Activated CD8-positive, alpha-beta memory T cell treated with anti-CD3 and anti-CD28 coated beads for 24 hours (primary cell): Measurements from ENCODE around the gene HOXD9.
A peak's percentile ranks its signal among the peaks of the same experiment; 100 is the strongest.

Experiments
- DNase-seq: peaks from one replicate; pipeline ENCODE4 v3.0.0-alpha.2; 2020

Gene HOXD9

DNA sequence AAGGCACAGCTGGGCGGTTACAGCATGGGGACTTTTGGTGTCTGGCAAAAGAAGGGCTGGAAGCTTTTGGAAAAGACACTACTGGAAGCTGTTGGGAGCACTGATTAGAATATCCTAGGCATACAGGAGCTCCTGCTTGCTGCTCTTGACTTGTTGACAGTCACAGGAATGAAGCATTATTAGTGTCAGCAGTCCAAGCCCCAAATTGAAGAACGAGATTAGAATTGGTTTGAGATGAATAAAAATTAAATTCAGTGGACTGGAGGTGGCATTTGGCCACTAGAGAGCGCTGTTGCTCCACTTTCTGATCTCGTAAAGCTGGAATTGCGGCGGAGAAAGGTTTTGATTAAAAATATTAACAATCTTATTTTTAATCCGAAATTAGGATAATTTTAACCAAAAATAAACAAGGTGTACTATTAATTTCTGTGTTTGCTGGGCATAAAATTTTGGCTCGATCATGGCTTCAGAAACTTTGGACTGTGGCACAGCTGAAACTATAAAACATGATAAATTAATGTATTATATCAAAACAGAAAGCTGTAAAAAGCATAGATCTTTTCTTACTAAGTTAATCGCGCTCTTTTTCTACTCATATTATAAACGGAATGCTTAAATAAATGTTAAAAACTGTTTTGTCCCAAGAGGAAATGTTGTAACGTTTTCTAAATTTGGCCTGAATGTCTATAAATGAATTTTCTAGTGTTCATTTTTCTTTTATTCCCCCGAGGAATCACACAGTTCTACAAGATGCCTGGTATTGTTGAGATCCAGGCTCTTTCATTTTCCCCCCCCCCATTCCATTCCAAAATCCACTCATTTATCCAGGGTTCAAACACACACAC, 4.6 kb downstream of the HOXD9 start:
- peak; percentile 86 for DNase-seq

DNA sequence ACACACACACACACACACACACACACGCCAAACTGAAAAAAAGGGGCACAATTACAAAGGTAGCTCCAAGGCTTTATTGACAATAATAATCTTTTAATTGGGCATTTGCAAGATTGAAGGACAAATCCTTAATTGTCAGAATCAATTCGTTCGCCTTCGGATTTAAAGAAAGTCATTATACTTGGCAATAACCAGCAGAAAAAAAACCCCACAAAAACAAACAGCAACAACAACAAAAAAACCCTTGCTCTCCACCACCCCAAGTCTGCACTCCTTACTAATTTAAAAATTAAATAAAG, 5.2 kb downstream of the HOXD9 start:
- DNase-seq: no peak

DNA sequence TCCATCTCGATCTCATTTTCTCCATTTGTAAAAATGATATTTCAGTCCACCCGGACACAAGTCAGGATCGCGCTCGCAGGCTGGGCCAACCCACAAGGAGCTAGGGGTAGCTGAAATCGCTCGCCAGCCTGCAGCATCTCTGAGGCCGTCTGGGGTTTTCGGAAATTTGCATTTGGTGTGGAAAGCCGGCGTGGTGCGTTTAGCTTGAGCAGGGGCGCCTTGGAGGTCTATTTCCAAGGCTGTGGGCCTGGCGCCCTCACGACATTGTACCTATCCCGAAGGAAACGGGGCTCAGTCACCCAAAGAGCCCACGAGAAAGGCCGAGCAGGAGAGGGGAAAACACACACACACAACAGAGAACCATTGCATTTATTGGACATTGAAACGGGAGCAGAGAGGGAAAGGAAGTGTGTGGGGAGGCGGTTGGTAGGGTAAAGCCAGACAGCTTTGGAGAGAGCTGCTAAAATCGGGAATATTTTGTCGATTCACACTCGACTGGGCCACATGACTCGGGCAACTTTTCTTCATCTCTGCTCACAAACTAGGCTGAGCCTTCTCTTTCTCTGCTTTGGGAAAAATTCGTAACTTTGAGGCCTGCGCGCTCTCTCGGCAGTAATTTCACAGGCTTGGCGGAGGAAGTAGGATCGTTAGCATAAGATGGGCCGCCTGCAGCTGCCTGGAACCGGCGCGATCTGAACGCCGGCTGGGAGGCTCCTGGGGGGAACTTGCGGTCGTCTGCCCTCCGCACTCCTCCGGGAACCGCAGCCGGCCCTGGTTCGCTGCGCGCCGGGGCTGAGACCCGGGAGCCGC, 5.9 kb downstream of the HOXD9 start:
- DNase-seq: no peak

DNA sequence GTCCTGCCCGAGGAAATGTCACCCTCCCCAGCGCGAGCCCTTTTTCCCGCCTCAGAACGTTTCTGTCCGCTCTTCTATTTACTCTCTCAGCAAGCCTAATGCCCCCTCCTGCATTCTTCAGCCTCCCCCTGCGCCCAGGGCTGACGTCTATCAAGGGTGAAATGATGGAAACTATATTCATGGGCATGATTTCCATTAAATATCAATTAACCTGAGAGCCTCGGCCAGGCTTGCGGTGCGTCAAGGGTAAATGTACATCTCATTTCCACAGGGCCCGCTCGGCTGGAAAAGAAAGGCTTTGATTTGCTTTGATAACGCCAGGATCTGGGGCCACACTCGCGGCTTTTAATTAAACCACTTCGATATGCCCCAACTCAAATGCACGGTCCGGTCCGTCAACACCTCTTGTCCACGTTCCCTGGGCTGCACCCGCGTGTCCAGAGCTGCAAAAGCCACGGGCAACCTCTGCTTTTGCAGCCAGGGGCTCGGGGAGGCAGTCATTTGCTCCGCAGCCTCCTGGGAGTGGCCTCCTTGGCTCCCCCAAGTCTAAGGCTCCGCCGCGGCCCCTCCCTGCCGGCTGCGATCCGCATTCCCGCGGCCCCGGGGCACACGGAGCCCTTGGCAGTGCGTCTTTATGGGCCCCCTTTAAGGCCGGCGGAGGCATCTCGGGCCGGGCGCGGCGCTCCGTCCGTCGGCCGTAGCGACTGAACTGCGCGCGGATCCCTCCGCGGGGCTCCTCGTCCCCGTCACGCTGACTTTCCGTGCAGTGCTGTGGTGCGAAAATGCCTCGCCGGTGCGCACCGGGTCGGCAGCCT, 6.7 kb downstream of the HOXD9 start, which contains the start of gene HOXD8:
TSS of gene HOXD8 (plus strand) at position 724 of the 815 bp plus-strand sequence. CDS start 662 bp downstream, outside the sequence.
- DNase-seq: peak; percentile 66

DNA sequence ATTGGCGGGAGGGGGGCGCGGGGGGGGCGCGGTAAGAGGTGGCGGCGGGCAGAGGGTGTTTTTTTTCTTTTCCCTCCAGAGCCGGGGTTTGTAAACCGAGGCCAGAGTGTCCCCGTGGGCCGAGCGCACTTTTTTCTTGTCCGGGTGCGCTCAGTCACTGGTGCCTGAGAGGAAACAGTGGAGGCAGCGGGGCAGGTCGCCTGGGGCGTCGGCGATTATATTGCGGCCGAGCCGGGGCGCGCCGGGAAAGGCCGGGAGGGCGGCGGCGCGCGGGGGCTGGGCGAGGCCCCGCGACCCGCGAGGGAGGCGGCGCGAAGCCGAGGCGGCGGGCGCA, 7.3 kb downstream of the HOXD9 start:
- DNase-seq: peak; percentile 61

DNA sequence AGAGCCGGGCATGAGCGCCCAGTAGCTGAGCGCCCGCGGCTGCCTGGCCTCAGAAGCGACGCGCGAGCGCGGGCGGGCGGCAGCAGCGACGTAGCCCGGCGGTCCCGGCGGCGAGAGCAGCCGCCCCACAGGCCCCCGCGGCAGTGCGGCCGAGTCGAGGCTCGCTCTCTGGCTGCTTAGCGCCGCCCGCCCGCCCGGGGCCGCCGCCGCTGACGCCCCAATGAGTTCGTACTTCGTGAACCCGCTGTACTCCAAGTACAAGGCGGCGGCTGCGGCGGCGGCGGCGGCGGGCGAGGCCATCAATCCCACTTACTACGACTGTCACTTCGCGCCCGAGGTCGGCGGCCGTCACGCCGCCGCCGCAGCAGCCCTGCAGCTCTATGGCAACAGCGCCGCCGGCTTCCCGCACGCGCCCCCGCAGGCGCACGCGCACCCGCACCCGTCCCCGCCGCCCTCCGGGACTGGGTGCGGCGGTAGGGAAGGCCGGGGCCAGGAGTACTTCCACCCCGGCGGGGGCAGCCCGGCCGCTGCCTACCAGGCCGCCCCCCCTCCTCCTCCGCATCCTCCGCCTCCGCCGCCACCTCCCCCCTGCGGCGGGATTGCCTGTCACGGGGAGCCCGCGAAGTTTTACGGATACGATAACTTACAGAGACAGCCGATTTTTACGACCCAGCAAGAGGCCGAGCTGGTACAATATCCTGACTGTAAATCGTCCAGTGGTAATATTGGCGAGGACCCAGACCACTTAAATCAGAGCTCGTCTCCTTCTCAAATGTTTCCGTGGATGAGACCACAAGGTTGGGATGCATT, 7.8 kb downstream of the HOXD9 start:
- DNase-seq: peak; percentile 60

DNA sequence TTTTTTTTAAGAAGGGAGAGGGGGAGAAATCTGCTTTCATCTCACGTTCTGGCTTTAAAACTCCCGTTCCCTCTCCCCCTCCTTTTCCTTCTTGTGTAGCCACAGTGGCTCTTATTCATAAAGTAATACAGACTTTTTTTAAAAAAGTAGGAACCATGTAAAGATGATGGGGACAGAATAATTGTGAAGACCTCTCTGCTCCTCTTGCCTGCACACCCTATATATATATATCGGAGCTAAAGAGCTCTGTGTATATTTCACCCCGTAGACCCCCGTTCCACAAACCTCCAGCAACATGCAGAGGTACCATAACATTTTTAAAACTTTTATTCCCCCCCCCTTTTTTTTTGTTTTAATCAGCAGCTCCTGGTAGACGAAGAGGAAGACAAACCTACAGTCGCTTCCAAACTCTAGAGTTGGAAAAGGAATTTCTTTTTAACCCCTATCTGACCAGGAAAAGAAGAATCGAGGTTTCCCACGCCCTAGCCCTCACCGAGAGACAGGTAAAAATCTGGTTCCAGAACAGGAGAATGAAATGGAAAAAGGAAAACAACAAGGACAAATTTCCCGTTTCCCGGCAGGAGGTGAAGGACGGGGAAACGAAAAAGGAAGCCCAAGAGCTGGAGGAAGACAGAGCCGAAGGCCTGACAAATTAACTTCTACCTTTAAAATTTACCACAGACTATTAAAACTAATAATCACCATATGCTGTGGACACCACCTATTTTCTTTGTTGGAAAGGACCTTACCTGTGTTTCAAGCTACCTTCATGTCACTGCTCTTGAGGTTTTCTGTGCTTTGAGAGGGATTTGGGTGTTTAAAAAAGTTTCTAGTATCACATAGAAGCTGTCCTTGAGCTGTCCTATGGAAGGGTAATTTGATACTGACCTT, 8.7 kb downstream of the HOXD9 start:
- no peak for DNase-seq

DNA sequence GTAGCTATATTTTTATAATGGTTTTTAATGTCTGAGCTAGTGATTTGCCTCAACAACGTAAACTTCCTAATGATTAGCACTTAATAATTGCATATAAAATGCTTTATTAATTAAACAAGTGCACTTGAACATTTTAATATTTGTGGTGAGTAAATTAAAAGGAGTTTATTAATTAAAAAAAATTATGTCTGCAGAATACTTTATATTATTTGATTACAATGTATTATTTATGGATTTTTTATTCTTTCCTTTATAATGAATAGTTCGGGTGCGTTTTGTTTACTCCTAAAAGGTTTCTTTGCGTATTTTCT, 9.3 kb downstream of the HOXD9 start:
- DNase-seq: no peak

DNA sequence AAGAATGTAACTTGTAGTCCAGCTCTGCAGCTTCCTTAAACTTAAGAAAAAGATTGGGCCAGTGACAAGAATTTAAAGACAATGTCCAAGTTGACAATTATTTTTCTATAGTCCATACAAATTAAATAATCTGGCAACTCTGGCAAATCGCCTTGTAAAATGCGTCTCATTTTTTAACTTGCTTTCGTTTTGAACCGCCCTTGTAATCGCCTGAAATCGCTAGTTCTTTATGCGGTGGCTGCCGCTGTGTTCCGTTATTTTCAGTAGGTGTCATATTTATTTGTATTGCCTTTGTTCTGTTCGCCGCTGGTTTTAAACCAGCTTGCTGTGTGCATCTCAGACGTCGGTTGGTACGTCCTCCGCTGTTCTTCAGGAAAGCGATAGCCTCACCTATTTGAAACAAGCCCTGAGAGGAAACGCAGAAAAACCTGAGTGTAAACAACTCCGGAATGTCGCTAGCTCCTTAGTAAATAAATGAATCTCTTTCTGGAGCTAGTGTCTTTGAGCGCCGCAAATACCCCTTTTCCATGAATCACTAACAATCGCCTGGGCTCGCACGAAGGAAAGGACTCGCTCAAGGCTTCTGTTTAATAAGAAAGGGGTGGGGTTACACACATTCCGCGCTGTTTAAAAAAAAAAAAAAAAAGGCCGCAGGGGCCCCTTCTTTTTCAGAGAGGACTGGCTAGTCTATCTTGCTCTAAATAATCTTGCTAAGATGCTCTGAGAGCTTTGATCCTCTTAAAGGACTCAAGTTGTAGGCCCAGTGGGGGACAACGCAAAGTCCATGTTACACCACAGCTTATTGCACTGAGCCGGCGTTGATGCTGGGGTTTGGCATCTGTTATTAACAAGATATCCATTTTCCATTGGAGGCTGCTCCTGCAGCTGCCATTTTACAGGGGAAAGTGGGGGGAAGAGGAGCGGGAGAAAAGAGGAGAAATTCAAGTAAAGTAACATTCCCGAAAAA, 10.0 kb downstream of the HOXD9 start:
- DNase-seq: peak; percentile 47

DNA sequence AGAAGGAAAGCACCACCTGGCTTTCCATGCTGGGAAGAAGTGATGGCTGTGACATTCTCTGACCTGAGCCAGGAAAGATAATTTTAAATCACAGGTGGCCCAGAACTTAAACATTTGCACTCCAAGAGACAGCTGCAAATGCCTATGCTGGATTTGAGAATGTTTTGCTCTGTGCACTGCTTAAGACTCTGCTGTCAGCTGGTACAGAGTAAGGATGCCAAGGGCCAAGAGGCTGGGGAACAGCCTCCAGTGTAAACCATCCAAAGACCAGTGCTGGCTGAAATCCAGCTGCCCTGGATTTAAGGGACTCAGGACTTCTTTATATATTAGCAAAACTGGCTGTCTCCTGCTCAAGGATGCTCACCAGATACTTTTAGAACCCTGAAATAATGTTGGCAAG, 10.9 kb downstream of the HOXD9 start:
- no peak for DNase-seq

DNA sequence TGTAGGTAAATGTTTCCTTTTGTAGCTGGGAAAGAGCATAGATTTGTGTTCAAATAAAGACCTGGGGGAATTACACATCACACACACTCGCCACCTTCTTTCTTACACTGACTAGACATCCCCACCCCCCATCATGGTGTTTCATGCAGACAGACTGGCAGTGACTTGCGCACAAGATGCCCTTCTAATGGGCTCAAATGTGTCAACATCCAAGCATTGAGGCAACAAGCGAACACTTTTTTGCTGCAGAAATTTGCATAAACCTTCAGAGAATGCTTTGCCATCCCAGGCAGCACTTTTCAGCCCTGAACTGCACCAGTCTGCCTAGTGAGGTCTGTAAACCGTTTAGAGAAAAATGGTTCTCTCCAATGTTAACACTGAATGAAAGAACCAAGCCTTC, 11.5 kb downstream of the HOXD9 start:
- no peak for DNase-seq

DNA sequence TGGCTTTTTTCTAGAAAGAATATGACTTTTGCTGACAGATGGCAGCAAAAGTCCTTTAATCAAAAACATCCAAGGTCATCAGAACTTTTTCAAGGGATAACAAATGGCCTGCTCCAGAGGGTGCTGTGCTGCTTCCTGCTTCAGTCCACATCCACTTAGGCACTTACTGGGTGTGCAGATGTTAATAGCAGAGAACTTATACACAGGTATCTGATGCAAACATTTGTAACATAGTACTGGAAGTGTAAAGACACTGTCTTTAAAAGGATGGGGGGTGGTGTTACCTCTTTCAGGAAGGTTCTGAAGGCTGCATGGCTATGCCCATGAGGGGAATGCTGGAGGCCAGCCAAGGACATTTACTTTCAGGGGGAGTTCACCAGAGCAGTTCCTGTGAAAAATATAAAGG, 12.5 kb downstream of the HOXD9 start:
- no peak for DNase-seq

DNA sequence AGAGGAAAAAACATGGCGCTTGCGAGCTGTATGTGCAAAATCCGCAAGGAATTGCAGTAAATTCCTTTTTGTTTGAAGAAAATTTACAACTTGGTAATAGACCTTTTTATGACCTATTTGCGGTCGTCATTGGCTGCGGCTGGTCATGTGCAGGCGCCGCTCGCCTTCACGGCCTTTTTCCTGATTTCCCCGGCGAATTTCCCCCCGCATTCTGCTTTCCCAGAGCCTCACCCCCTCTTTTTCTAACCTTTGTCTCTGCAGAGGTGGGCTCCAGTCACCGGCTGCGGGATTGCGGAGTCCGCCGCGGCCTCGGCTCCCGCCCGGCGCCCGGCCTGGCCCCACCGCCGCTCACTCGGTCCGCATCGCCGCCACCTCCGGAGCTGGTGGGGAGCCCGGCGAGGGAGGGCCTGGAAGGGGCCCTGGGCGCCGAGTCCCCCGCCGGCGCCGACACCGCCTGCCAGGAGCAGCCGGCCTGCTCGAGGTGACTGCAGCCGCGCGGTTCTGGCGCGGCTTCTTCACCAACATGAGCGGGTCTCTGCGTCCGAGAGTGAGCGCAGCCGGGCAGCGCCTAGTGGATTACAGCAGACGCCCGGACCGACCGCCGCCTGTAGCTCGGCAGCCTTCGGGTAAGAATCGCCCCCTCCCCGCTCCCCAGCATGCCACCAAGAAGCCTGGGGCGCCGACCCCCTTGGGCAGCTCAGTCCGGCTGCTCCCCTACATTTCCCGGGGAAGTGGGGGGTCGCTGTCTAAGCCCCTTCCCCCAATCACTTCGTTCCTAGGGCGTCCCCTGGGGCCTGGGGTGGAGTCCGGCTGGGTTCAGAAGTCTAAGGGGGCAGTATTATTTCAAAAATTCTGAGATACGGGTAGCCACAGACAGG, 14.1 kb downstream of the HOXD9 start:
- DNase-seq: no peak

DNA sequence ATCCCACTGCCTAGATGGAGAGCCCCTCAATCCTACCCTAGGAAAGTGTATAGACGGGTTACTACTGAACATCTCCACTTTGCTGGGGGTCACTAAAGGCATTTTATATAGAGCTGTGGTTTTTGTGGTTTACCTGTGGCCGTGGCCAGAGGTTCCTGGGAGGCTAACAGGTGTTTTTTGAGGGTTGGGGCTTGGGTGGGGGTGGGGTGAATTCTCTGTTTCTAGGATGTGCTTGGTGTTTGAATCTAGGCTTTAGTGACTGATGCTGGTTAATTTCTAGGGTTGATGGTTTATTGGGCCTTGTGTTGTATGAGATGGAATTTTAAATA, 14.7 kb downstream of the HOXD9 start:
- DNase-seq: no peak

DNA sequence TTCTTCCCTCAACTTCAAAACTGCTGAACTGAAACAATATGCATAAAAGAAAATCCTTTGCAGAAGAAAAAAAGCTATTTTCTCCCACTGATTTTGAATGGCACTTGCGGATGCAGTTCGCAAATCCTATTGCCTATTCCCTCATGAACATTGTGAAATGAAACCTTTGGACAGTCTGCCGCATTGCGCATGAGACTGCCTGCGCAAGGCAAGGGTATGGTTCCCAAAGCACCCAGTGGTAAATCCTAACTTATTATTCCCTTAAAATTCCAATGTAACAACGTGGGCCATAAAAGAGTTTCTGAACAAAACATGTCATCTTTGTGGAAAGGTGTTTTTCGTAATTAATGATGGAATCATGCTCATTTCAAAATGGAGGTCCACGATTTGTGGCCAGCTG, 15.4 kb downstream of the HOXD9 start:
- DNase-seq: no peak

DNA sequence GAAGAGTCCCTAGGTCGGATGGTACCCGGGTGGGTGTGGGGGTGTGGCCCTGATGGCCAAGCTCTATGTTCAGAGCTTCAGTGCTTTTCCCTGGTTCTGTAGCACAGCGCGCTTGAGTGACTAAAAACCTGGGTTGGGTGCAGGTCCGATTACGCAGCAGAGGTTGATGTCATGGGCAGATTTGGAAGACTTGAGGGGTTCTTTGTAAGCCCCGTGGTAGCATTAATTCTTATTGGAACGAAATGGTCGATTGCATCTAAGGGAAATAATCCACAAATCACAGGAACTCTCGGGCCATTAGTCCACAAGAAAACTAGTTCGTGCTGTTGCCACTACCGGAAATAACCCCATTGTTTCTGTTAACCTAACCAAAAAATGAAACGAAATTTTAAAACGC, 16.0 kb downstream of the HOXD9 start:
- DNase-seq: no peak

DNA sequence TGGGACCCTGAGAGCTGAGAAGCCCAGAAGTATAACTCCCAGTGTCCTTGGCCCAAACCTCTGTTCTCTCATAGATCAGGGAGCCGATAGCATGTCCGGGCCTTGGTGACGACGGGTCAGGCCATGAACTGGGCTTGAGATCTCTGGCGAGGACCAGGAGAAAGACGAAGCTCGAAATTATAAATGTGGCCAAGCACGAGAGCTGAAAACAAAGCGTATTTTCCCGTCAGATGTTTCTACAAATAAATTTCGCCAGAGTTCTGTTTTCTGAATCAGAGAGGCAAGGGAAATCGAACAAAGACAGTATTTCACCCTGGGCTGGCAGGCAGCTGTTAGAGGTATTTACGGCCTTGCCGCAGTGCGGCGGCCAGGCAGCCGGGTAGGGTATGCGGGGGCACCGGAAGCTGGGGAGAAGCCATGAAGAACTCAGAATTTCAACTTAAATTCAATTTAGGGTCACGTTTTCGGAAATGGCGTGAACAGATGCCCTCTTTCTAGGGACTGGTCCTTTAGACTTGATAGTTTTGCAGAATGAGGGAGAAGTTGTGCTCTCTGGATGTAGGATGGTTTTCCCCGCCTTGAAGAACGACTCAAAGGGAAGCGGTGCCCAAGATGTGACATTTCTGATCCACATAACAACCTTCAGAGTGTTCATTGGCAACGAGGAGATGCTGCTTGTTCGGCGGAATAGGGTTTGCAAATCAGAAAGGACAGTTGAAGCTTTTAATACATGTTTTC, 16.6 kb downstream of the HOXD9 start:
- no peak for DNase-seq

DNA sequence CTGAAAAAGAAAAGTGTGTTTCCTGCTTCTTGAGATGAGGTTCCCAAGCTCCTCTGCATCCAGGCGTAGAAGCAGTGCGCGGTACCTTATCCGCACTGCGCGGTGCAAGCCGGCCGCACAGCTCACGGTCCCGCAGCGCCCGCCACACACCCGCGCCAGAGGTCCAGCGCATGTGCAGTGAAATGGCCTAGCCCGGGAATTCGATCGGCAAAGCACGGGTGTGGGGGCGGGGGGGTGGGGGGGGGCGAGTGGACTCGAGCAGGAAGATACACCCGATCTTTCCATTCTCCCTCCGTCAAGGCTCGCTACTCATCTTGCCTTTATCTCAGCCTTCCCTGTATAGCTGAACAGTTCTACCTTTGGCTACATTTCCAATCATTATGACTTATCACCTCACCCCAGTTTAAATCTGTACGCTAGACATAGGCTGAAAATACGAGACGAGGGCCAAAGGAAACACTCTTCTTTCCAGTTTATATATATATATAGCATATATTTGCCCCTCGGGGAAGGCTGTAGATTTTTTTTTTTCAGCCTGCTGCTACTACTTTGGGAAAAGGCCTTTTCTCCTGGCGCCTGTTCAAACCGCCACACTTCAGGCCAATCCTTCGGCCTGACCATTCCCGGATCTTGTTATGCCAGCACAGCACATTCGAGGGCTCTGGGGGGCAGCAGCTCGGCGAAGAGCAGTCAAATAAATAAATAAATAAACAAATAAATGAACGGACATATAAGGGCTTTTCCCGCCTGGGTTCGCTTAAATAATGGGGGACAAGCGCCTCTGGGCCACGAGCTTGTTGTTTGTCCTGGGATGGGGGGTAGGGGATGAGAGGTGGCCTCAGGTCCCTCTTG, 17.4 kb downstream of the HOXD9 start:
- DNase-seq: no peak
